Right renal cortex interstitium (tissue), 3 donors: Measurements from ENCODE around the gene BPHL. TPM values are rescaled to one million over a fixed set of nuclear protein-coding genes. Genes with fewer than 3 reads are reported as not detected.
"Not testable (repeated sequence)": the region's sequence is repeated elsewhere in the genome, so short reads cannot be mapped to it uniquely, and the experiment has no call there.

ENCODE experiments used
- DNase-seq, 3 donors: peaks; one replicate each; pipeline ENCODE4 v3.0.0-alpha.2; 2013; ENCODE audit warnings: low read depth in 3 of 3, low spot score in 2 of 3
- polyA plus RNA-seq, 3 donors: library from polyadenylated mRNA; unstranded; fragments of 120-200 nt; gene quantifications; one replicate each; pipeline ENCODE4 v1.2.1, GENCODE V29; 2013; ENCODE audit not compliant: insufficient read length in 3 of 3

Gene BPHL
- polyA plus RNA-seq = 10 to 100 TPM; 58.2 to 80.7 (median 68.8) TPM

DNA sequence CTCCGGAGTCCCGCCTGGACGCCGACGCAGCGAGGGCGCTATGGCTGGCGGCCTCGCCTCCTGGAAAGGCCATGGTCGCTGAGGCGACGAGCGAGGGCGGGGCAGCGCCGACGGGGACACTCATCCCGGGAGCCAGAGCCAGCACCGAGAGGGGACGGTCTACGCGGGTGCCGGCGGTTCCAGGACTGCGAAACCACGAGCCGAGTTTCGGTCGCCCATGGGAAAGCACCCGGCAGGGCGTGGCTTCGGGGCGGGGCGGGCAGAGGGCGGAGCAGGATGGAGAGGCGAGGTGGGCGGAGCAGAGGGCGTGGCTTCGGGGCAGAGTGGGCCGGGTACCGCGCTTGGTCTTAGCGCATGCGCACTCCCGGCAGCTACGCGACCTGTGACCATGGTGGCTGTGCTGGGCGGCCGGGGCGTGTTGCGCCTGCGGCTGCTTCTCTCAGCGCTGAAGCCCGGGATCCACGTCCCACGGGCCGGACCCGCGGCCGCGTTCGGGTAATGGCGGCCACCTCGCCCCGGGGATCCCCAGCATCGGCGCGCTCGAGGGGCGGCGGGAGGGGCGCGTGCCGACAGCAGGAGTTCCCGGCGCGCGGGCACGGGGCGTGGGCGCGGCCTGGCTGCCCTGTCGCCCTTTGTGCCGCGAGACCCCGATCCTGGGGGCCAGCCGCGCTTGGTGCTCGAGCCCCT, at the start of gene BPHL:
Gene BPHL, plus strand, starts transcription at position 359 of the 687 bp plus-strand sequence. Its CDS starts 30 bp downstream, at position 389.
- DNase-seq = peak; percentile 89 to 91 (median 90)

DNA sequence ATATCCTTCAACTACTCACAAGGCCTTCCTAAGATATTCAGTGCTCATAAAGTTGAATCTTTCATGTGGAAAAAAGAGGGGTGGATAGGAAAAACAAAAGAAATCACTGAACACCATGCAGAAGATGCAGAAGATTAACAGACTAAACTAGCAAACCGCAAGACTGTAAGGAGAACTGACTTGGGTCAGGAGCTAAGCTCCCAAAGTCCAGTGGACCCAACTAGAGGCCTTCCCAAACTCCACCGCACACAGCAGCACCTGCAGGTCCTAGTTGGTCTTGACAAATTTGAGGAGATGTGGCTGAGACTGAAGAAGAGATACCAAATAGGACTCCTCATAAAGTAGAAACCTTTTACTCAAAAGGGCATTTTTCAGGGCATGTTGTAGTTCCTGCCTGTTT, 46.9 kb upstream of the BPHL start:
- no peak for DNase-seq

DNA sequence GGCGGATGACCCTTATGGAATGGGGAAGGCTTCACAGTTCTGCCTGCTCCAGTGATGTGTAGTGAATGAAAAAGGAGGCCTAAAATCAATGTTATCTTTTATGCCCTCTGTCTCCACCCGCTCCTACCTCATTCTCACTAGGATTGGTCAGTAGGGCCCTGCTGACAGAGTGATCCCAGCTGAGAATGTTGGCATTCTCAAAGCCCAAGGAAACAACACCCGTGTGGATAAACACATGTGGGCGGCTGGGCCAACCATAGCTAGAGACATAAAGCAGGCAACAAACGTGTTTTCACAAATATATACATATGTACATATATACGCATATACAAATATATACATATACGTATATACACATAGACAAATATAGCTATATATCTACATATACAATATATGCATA, 45.7 kb upstream of the BPHL start:
- DNase-seq = no peak

DNA sequence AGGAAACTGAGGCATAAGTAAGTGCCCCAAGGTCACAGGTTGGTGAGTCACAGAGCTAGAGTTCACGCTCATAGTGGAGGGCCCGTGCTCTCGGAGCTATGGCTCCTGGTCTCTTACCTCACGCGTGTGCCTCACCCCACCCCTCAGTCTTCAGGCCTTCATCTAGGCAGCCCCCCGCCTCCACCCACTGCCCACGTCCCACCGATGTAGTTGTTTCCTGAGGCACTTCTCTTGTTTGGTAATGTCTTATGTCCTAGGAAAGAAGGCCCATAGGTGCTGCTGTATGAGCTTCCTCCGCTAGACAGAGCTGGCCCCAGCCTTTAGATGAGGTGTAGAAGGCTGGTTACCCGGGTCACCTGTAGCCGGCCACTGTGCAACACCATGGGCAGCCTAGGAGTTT, 45.1 kb upstream of the BPHL start:
- no peak for DNase-seq

DNA sequence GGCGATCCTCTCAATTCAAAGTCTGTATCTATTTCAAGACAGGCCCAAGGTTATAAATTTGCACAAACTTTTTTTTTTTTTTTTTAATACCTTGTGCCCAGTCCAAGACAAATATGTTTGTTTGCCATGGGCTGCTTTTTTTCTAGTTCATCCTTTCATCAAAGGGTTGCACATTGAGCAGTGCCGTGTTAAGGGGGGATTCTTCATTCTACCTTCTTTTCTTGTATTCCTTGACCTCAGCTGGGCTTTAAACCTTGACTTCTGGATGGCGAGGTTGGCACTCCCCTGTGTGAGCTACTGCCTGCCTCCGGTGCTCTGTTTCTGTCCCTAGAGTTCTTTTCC, 42.8 kb upstream of the BPHL start:
- DNase-seq = no peak

DNA sequence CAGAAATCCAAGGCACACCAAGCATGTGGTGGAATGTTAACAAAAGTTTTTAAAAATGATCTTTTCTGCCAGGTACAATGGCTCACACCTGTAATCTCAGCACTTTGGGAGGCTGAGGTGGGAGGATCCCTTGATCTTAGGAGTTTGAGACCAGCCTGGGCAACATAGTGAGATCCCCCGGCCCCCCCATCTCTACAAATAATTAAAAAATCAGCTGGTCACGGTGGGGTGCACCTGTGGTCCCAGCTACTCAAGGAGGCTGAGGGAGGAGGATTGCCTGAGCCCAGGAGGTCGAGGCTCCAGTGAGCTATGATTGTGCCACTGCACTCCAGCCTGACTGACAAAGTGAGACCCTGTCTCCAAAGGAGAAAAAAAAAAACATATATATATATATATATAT, 42.2 kb upstream of the BPHL start:
- DNase-seq = no peak

DNA sequence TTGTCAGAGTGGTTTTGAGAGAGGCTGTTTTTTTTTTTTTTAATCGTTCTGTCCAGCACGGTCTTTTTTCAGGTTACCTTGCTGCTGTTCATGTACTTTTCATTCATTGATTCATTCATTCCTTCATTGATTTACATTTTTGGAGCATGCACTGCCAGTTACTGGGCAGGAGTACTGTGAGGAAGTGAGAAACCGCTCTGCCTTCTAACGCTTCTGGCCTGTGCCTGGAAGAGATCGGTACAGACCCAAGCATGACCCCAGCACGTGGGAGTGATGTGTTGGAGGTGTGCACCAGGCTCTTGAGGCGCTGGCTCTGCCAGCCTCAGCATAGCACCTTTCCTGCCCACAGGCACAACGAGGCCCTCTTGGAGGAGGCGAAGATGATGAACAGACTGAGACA, 41.1 kb upstream of the BPHL start:
- no peak for DNase-seq

DNA sequence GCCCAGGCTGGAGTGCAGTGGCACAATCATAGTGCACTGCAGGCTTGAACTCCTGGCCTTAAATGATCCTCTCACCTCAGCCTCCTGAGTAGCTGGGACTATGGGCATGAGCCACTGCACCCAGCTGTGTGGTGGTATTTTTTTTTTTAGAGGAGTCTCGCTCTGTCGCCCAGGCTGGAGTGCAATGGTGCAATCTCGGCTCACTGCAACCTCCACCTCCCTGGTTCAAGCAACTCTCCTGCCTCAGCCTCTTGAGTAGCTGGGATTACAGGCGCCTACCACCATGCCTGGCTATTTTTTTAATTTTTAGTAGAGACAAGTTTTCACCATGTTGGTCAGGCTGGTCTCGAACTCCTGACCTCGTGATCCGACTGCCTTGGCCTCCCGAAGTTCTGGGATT, 39.6 kb upstream of the BPHL start:
- not testable (repeated sequence) for DNase-seq

DNA sequence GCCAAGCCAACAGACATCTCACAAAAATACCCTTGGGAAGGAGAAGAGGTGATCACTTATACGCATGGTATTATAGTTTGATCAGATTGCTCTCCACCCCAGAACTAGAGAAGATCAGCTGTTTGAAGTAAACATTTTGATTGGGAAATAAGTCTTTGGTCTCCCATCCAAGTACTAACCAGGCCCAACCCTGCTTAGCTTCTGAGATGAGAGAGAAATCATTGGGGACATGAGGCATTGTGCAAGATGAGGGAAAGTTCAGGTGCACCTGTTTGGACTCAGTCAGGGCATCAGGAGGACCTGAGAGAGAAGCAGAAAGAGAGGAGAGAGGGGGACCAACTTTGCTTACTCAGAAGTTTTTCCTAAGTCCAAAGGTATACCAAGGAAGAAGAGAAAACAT, 38.8 kb upstream of the BPHL start:
- DNase-seq = no peak

DNA sequence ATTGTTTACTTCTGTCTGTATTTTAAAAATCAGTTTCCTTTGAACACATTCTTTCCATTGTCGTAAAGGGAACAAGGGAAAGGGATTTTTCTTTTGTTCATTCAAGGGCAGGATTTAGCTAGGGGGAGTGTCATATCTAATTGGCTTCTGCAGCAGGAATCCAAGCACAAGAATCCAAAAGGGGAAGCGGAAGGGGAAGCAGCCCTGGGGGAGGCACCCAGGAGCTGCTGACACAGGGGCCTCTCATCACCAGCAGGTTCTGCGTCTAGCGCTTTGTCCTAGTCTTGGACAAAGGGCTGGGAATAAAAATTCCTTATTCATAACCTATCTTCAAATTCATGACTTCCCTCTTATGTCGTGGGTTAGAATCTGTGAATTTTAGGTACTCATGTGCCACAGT, 36.6 kb upstream of the BPHL start:
- no peak for DNase-seq

DNA sequence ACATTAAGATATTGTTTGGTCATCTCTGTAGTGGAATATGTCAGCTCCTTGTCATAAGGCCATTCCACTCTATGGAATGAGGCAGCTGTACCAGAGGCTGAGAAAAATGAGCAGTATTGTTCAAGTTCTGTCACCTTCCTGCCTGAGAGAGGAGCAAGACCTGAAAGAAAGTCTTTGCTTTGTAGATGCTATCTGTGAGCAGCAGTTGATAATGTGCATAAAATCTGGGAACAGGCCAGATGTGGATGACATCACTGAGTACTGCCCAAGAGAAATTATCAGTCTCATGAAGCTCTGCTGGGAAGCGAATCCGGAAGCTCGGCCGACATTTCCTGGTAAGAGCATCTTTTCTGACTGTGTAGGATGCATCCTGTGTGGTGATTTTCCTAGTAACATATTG, 33.4 kb upstream of the BPHL start:
- no peak for DNase-seq

DNA sequence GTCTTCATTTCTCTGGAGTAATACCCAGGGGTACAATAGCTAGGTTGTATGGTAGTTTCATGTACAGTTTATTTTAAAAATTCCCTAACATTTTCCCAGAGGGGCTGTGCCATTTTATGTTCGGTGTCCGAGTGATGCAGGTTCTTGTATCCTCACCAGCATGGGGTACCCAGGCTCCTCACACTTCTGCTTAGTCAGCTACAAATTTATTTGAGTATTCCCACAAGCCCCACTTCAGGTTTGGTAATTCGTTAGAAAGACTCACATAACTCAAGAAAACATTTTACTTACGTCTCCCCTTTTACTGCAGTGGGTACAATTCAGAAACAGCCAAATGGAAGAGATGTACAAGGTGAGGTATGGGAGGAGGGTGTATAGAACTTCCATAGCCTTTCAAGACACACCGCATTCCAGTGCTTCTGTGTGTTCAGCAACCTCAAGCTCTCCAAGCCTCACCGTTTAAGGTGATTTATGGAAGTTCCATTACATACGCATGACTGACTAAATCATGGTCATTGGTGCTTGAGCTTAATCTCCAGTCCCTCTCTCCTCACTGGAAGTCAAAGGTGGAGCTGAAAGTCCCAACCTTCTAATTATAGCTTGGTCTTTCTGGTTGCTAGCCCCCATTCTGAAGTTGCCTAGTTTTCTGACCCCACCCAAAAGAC, 32.1 kb upstream of the BPHL start:
- DNase-seq = no peak

DNA sequence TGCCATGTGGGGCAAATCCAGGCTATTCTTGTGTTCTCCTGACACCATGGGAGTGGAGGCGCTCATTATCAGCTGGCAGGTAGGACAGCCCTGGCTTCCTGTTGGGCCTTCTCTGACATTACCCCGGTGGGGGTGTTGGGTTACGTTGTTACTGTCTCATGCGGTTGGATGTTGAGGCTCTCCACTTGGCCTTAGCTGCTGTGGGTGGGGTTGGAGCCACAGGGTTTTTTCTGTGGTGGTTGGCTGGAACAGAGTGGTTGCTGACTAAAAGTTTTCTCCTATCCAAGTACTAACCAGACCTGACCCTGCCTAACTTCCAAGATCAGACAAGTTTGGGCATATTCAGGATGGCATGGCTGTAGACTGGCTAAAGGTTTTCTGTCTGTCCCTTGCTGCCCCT, 30.1 kb upstream of the BPHL start:
- DNase-seq = no peak

DNA sequence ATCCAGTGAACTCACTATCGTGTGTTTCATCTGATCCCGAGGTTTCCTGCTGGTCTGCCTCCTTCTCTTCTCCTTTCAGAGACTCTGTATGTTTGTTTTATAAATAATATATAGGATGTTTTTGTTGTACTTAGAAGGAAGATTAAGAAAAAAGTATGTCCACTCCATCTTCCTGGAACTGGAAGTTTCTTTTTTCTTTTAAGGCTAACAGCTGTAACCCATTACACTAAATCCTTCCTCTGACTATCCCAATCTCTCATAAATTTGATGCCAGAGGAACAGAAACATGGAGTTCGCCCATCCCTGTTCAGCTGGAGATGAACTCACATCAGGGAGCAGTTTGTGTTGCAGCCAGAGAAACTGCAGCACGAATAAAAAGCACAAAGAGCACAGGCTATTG, 29.5 kb upstream of the BPHL start:
- peak in 1 of 3 donors; percentile 15 for DNase-seq

DNA sequence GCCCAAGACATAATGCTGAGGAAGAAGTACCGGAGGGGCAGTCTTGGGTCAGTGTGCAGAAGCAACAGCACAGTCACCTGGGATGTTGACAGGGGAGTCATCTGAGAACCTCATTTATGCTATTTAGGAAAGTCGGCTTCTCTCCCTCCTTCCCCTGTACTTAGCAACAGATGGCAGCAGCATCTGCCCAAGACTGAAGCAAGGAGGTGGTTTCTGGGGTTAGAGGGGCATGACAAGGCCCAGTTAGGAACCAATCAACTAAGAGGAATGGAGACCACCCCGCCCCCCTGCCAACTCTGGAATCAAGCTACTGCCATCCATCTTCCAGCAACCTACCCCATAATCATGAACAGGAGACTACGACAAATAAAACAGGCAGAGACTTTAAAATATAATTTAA, 28.5 kb upstream of the BPHL start:
- no peak for DNase-seq

DNA sequence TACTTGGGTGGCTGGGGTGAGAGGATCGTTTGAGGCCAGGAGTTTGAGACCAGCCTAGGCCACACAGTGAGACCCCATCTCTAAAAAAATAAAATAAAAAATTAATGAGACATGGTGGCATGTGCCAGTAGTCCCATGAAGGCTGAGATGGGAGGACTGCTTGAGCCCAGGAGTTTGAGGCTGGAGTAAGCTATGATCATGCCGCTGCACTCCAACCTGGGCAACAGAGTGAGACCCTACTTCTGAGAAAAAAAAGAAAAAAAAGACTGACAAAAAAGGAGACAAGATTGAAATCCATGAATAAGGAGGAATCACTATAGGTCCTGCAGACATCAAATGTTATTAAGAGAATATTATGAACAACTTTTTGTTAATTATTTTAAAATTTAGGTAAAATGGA, 23.7 kb upstream of the BPHL start:
- no peak for DNase-seq

DNA sequence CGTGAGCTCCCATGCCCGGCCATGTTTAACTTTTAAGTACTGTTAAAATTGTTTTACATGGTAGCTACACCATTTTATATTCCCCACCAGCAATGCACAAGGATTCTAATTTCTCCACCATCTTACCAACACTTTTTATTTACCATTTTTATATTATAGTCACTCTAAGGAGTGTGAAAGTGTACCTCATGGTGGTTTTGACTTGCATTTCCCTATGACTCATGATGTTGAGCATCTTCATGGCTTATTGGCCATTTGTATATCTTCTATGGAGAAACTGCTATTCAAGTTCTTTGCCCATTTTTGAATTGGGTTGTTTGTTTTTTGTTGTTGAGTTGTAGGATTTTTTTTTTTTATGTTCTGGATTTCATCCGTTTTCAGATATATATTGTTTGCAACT, 15.6 kb upstream of the BPHL start:
- DNase-seq = no peak

DNA sequence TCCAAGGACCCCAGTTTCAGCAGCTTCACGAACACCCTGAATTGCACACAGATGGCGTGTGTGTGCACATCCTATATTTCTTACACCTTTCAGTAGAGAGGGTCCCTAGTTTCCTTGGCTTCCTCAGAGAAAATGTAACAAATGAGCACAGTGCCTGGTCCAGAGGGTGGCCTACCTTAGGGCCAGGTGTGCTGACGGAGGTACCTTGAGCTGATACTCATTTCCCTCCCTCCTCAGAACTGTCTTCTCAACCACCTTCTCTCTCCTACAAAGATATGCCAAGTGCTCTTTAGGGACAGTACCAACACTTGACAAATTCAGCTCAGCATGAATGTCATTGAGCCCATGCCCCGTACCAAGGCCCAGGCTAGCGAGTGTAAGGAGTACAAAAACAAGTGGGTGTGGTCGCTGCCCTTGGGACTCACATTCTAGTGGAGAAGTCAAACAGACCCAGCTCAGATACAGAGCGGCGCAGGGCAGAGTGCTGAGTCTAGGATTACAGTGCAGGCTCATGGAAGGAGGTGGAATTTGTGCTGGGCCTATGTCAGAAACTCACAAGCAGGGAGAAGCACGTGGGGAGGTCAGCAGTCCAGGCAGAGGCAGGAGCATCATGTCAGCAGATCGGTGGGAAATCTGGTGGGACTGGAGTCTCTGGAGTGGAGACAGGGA, 9.6 kb upstream of the BPHL start:
- DNase-seq = no peak

DNA sequence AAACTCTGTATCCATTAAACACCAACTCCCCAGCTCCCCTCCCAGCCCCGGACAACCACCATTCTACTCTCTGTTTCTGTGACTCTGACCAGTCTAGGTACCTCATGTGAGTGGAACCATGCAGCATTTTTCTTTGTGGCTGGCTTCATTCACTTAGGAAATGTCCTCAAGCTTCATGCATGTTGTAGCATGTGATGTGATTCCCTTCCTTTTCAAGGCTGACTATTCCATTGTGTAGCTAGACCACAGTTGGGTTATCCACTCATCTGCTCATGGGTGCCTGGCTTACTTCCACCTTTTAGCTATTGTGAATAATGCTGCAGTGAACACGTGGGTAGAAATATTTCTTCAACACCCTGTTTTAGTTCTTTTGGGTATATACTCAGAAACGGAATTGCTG, 8.8 kb upstream of the BPHL start:
- DNase-seq = no peak

DNA sequence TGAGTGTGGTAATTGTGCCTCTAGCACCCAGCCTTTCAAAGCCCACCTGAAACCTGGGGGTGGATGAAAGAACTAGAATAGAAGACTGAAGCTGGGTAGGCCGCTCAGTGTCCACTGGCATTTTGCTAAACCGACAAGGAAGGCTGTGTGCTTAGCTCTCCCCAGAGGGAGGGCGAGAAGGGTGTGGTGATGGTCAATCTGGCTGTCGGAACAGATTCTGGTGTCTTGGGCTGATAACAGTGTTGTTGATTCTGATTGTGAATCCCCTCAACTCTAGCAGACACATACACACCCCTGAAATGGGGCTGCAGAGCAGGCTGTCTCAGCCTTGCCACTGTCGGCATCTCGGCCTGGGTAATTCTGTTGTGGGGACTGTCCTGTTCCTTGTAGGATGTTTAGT, 4.1 kb upstream of the BPHL start:
- DNase-seq = no peak

DNA sequence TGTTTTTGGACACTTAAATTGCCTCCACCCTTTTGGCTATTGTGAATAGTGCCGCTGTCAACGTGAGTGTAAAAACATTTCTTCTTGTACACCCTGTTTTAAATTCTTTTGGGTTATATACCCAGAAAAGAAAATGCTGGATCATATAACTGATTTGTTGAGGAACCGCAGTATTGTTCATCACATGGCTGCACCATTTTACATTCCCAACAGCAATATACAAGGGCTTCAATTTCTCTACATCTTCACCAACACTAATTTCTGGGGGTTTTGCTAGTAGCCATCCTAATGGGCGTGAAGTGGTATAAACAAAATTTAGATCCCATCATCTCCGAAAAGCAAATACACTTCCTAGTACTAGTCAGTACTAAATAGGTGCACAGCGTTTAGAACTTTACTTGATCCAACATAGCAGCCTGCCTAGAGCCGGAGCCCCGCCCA, 579 bp upstream of the BPHL start:
- no peak for DNase-seq
